ENCODE data around the gene SULF2. TPM values are rescaled to one million over a fixed set of nuclear protein-coding genes. Genes with fewer than 3 reads are reported as not detected.

SULF2 gene
- total RNA-seq, 1 experiment from 2014 or later: 13.0 TPM

DNA sequence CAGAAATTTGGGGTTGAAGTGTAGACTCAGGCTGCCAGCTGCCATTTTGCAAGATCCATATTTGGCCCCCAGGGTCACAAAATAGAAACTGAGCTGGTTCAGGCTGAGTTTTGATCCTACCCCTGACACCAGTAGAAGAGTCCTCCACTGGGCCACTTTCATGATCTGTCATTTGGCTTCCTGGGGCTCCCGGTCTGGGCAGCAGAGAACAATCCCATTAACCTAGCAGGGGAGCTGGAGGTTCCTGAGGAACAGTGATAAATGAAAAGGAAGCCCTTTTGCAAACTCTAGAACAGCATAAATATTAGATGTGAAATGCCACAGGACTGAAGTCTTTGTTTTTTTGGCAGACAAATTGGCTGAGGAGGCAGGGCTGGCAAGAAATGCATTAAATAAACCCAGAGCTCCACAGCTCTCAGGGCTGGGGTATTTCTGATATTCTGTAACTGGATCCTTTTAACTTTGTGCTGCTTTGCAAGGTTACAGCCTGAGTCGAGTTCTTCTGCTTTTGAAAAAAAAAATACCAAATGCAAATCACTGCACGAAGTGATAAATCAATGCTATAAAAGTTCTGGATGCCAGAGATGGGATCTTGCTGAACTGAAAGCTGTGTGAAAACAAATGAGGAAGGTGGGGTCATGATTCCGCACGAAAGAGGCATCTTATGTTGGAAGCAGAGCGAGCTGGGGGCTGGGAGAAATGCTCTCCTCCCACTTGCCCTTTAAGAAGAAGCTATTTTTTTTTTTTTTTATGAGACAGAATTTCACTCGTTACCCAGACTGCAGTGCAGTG, 64.4 kb downstream of the SULF2 start:
- Histone ChIP-seq H3K9me2 (ENCODE audit: insufficient read depth) (no peaks in the 10 kb centered on the region), H3K36me3 (ENCODE audit: control insufficient read depth in 1 of 2, insufficient read depth in 2 of 2, low read length in 2 of 2) (no peaks in the 10 kb centered on the region), H2AFZ (ENCODE audit: low read depth, low read length, poor library complexity, severe bottlenecking) (no peak overlapping the region), H3K9ac (ENCODE audit: low read length) (no peak overlapping the region), H3K4me3 (replicated peaks in 1 of 2; ENCODE audit: low read depth in 1 of 2, low read length in 2 of 2) (no peak overlapping the region), H3K79me2 (ENCODE audit: insufficient read depth, low read length) (no peaks in the 10 kb centered on the region), H3K9me3 (ENCODE audit: control insufficient read depth in 1 of 2, insufficient read depth in 1 of 2, low read depth in 1 of 2, low read length in 2 of 2) (no peaks in the 10 kb centered on the region), H3K4me2 (ENCODE audit: low read length) (no peak overlapping the region), H3K27ac (ENCODE audit: low read depth, low read length) (no peak overlapping the region), H4K20me1 (ENCODE audit: insufficient read depth) (no peaks in the 10 kb centered on the region), H3K27me3 (ENCODE audit: insufficient read depth, low read length) (no peaks in the 10 kb centered on the region), H3K4me1 (ENCODE audit: control insufficient read depth in 1 of 2, insufficient read depth in 2 of 2, low read length in 2 of 2) (peaks cover 0 to 10% of the 10 kb centered on the region in 2 experiments; a peak in 2 of 4 replicates)
- TF ChIP-seq YY1 (IDR thresholded peaks at IDR 0.05; ENCODE audit: extremely low read depth, insufficient replicate concordance, low read depth, low read length) (no peak), SP1 (IDR thresholded peaks at IDR 0.05; ENCODE audit: low read depth) (no peak)
- ChIA-PET POLR2A (interaction anchor here (0.7 kb wide), 1 partner anchor 87 kb away, joined by 4 read pairs; no protein-coding TSS in a partner anchor), RAD21 (ENCODE audit: low non-redundant PET in 1 of 2, low total read pairs in 2 of 2, uncharacterized antibody in 2 of 2, unreplicated experiment in 2 of 2) (no interaction called here), CTCF (no interaction called here)
- no peak for ATAC-seq
- intact Hi-C loops (cut with micrococcal nuclease): no loop called here
- no TSS peak for BruUV-seq (replicated peaks)
- DNase-seq (ENCODE audit: low read depth, low spot score): no peak

DNA sequence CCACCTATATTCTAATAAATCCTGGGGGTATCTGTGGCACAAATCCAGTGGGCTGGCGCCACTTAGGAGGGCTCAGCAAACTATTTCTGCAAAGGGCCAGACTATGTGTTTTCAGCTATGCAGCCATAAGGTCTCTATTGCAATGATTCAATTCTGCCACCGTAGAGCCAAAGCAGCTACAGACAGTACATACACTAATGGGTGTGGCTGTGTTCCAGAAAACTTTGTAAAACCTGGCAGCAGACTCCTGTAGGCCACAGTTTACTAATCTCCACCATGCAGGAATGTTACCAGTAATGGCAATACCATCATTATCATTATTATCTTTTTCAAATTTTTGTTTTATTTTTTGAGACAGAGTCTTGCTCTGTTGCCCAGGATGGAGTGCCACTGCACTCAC, 65.7 kb downstream of the SULF2 start:
- Histone ChIP-seq H3K36me3 (ENCODE audit: control insufficient read depth in 1 of 2, insufficient read depth in 2 of 2, low read length in 2 of 2) (no peaks in the 10 kb centered on the region), H3K9ac (ENCODE audit: low read length) (no peak overlapping the region), H3K27me3 (ENCODE audit: insufficient read depth, low read length) (no peaks in the 10 kb centered on the region), H4K20me1 (ENCODE audit: insufficient read depth) (no peaks in the 10 kb centered on the region), H3K4me2 (ENCODE audit: low read length) (no peak overlapping the region), H3K27ac (ENCODE audit: low read depth, low read length) (no peak overlapping the region), H2AFZ (ENCODE audit: low read depth, low read length, poor library complexity, severe bottlenecking) (no peak overlapping the region), H3K4me1 (ENCODE audit: control insufficient read depth in 1 of 2, insufficient read depth in 2 of 2, low read length in 2 of 2) (peaks cover 0 to 4% of the 10 kb centered on the region in 2 experiments; a peak in 1 of 4 replicates), H3K79me2 (ENCODE audit: insufficient read depth, low read length) (no peaks in the 10 kb centered on the region), H3K9me2 (ENCODE audit: insufficient read depth) (no peaks in the 10 kb centered on the region), H3K4me3 (replicated peaks in 1 of 2; ENCODE audit: low read depth in 1 of 2, low read length in 2 of 2) (no peak overlapping the region), H3K9me3 (ENCODE audit: control insufficient read depth in 1 of 2, insufficient read depth in 1 of 2, low read depth in 1 of 2, low read length in 2 of 2) (no peaks in the 10 kb centered on the region)
- no TSS peak for BruUV-seq (replicated peaks)
- ChIA-PET CTCF (interaction anchor here (1.5 kb wide), 1 partner anchor 11 kb away, joined by 4 read pairs; no protein-coding TSS in a partner anchor), RAD21 (ENCODE audit: low non-redundant PET in 1 of 2, low total read pairs in 2 of 2, uncharacterized antibody in 2 of 2, unreplicated experiment in 2 of 2) (no interaction called here), POLR2A (no interaction called here)
- DNase-seq (ENCODE audit: low read depth, low spot score) (no peak), ATAC-seq (no peak)
- intact Hi-C loops (cut with micrococcal nuclease): no loop called here
- TF ChIP-seq ZNF274 (IDR thresholded peaks at IDR 0.05; ENCODE audit: low read depth, low read length) (no peak), TCF7L2 (IDR thresholded peaks at IDR 0.05; ENCODE audit: borderline replicate concordance, extremely low read depth, insufficient read depth, insufficient read length) (no peak), CEBPB (IDR thresholded peaks at IDR 0.05; ENCODE audit: low read depth) (no peak), RAD21 (IDR thresholded peaks at IDR 0.05; ENCODE audit: low read depth) (no peak), JUND (IDR thresholded peaks at IDR 0.05) (no peak), SRF (IDR thresholded peaks at IDR 0.05; ENCODE audit: low read depth) (no peak), EZH2 (IDR thresholded peaks at IDR 0.05) (no peak), YY1 (IDR thresholded peaks at IDR 0.05; ENCODE audit: extremely low read depth, insufficient replicate concordance, low read depth, low read length) (no peak), EGR1 (IDR thresholded peaks at IDR 0.05; ENCODE audit: low read depth) (no peak)
- TF ChIP-seq, protein P1, sequence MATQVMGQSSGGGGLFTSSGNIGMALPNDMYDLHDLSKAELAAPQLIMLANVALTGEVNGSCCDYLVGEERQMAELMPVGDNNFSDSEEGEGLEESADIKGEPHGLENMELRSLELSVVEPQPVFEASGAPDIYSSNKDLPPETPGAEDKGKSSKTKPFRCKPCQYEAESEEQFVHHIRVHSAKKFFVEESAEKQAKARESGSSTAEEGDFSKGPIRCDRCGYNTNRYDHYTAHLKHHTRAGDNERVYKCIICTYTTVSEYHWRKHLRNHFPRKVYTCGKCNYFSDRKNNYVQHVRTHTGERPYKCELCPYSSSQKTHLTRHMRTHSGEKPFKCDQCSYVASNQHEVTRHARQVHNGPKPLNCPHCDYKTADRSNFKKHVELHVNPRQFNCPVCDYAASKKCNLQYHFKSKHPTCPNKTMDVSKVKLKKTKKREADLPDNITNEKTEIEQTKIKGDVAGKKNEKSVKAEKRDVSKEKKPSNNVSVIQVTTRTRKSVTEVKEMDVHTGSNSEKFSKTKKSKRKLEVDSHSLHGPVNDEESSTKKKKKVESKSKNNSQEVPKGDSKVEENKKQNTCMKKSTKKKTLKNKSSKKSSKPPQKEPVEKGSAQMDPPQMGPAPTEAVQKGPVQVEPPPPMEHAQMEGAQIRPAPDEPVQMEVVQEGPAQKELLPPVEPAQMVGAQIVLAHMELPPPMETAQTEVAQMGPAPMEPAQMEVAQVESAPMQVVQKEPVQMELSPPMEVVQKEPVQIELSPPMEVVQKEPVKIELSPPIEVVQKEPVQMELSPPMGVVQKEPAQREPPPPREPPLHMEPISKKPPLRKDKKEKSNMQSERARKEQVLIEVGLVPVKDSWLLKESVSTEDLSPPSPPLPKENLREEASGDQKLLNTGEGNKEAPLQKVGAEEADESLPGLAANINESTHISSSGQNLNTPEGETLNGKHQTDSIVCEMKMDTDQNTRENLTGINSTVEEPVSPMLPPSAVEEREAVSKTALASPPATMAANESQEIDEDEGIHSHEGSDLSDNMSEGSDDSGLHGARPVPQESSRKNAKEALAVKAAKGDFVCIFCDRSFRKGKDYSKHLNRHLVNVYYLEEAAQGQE (IDR thresholded peaks at IDR 0.05; ENCODE audit: low read depth): no peak
- TF ChIP-seq, protein P2, sequence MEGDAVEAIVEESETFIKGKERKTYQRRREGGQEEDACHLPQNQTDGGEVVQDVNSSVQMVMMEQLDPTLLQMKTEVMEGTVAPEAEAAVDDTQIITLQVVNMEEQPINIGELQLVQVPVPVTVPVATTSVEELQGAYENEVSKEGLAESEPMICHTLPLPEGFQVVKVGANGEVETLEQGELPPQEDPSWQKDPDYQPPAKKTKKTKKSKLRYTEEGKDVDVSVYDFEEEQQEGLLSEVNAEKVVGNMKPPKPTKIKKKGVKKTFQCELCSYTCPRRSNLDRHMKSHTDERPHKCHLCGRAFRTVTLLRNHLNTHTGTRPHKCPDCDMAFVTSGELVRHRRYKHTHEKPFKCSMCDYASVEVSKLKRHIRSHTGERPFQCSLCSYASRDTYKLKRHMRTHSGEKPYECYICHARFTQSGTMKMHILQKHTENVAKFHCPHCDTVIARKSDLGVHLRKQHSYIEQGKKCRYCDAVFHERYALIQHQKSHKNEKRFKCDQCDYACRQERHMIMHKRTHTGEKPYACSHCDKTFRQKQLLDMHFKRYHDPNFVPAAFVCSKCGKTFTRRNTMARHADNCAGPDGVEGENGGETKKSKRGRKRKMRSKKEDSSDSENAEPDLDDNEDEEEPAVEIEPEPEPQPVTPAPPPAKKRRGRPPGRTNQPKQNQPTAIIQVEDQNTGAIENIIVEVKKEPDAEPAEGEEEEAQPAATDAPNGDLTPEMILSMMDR (IDR thresholded peaks at IDR 0.05 in 2 of 3, conservative IDR thresholded peaks at IDR 0.05 in 1 of 3; ENCODE audit: borderline replicate concordance in 1 of 3, insufficient read depth in 1 of 3, low read depth in 2 of 3, low read length in 2 of 3): no peak
- TF ChIP-seq, protein P3, sequence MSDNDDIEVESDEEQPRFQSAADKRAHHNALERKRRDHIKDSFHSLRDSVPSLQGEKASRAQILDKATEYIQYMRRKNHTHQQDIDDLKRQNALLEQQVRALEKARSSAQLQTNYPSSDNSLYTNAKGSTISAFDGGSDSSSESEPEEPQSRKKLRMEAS (IDR thresholded peaks at IDR 0.05): no peak
